Measurements from ENCODE around the gene RNLS. TPM values are rescaled to one million over a fixed set of nuclear protein-coding genes. Genes with fewer than 3 reads are reported as not detected.

The RNLS gene
- total and polyA plus RNA-seq, 12 donors, result 4.1 to 22.2 (median 17.5) TPM

DNA sequence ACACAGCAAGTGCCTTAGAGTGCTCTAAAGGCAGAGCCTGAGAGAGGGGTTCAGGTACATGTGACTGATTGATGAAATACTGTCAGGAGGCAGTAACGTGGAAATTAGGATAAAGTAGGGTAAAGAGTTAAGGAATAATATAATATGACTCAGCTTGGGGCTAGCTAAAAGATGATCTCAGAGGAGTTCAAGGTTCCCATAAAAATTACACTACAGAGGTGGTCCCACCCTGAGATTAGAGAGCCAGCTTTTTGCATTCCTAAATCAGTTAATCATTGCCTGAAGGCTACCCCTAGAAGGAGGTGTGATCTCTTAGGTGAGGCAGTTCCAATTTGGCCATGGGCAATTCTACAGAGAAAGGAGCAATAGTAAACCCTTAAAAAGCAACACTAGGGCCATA is 9.3 kb upstream of the RNLS start:
- intact Hi-C loops (cut with DNase I), result no loop called here
- DNase-seq, result no peak
- no peak overlapping the region for H3K27ac ChIP-seq
- ATAC-seq, result no peak
- H3K36me3 ChIP-seq, result no peaks in the 10 kb centered on the region
- no peak overlapping the region for H3K4me3 ChIP-seq
- WGBS, 2 donors, result 75 to 93% methylated on average over 1 of the region's 1 CpG
- H3K9me3 ChIP-seq, result no peaks in the 10 kb centered on the region
- TF ChIP-seq, protein P1, sequence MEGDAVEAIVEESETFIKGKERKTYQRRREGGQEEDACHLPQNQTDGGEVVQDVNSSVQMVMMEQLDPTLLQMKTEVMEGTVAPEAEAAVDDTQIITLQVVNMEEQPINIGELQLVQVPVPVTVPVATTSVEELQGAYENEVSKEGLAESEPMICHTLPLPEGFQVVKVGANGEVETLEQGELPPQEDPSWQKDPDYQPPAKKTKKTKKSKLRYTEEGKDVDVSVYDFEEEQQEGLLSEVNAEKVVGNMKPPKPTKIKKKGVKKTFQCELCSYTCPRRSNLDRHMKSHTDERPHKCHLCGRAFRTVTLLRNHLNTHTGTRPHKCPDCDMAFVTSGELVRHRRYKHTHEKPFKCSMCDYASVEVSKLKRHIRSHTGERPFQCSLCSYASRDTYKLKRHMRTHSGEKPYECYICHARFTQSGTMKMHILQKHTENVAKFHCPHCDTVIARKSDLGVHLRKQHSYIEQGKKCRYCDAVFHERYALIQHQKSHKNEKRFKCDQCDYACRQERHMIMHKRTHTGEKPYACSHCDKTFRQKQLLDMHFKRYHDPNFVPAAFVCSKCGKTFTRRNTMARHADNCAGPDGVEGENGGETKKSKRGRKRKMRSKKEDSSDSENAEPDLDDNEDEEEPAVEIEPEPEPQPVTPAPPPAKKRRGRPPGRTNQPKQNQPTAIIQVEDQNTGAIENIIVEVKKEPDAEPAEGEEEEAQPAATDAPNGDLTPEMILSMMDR (IDR thresholded peaks at IDR 0.05), result no peak
- H3K27me3 ChIP-seq, result peaks cover 0 to 4% (median 0%) of the 10 kb centered on the region in 7 donors
- H3K4me1 ChIP-seq, result no peaks in the 10 kb centered on the region

- WGBS, 2 donors, result 87 to 89% methylated on average over 2 of the region's 2 CpGs
- intact Hi-C loops (cut with DNase I), result loop anchor here in 1 of 10 donors (10.0 kb wide), 1 partner anchor 208 kb away; no protein-coding TSS in a partner anchor
Observed at GRCh38 chr10:88586462-88586861, 3.3 kb upstream of the RNLS start, which contains the start of gene LIPJ. Gene LIPJ (plus strand): TSS chr10:88586762. CDS start chr10:88590688, 3,926 bp downstream.

DNA sequence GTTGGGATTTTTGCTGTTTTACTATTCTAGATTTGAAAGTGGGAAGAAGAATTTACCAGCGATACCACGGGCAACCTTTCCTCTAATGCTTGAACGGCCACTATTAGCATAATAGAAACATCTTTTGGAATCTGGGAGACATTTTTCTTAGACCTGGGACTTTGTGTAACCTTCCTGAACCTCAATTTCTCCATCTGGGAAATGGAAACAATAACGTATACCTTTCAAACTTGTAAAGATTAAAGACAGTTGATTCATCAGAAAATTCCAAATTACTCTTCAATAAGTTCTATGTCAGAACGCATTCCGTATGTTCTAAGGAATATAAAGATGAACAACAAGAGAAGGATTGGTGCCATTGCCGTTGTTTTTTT is 453 bp upstream of the RNLS start:
- TF ChIP-seq, protein P1 (IDR thresholded peaks at IDR 0.05), result no peak
- peak overlapping the region; percentile 60 to 81 (median 70) for H3K4me3 ChIP-seq
- H3K27me3 ChIP-seq, result no peaks in the 10 kb centered on the region
- peaks cover 0 to 11% (median 7%) of the 10 kb centered on the region in 9 donors for H3K4me1 ChIP-seq
- WGBS, 2 donors, result 51 to 57% methylated on average over 7 of the region's 7 CpGs
- ATAC-seq, result no peak
- no peaks in the 10 kb centered on the region for H3K36me3 ChIP-seq
- intact Hi-C loops (cut with DNase I), result loop anchor here in 1 of 10 donors (10.0 kb wide), 1 partner anchor 211 kb away; no protein-coding TSS in a partner anchor
- peak overlapping the region; percentile 79 to 96 (median 94) for H3K27ac ChIP-seq
- DNase-seq, result no peak
- no peaks in the 10 kb centered on the region for H3K9me3 ChIP-seq

More at GRCh38 chr10:88586462-88586861, 3.3 kb upstream of the RNLS start, which contains the start of gene LIPJ:
- DNase-seq, result no peak
- Histone ChIP-seq H3K9me3 (no peaks in the 10 kb centered on the region), H3K27me3 (peaks cover 0 to 4% (median 0%) of the 10 kb centered on the region in 7 donors), H3K36me3 (no peaks in the 10 kb centered on the region), H3K4me1 (peaks cover 0 to 11% (median 7%) of the 10 kb centered on the region in 9 donors), H3K27ac (no peak within 1 kb of the TSS), H3K4me3 (no peak within 1 kb of the TSS)
- no peak for ATAC-seq
- TF ChIP-seq, protein P1 (IDR thresholded peaks at IDR 0.05), result no peak

- TF ChIP-seq, protein P1 (IDR thresholded peaks at IDR 0.05), result no peak
- peak overlapping the region; percentile 60 to 81 (median 70) for H3K4me3 ChIP-seq
- 9 to 12% methylated on average over 4 of the region's 4 CpGs for WGBS, 2 donors
- no peaks in the 10 kb centered on the region for H3K9me3 ChIP-seq
- peak in 1 of 8 donors; percentile 10 for ATAC-seq
- peaks cover 0 to 11% (median 7%) of the 10 kb centered on the region in 9 donors for H3K4me1 ChIP-seq
- intact Hi-C loops (cut with DNase I), result loop anchor here in 1 of 10 donors (10.0 kb wide), 1 partner anchor 212 kb away; no protein-coding TSS in a partner anchor
- H3K36me3 ChIP-seq, result no peaks in the 10 kb centered on the region
- H3K27ac ChIP-seq, result peak overlapping the region in 9 of 10 donors; percentile 87 to 96 (median 94)
- DNase-seq, result no peak
- H3K27me3 ChIP-seq, result no peaks in the 10 kb centered on the region
Observed at GRCh38 chr10:88582411-88582805, 710 bp downstream of the RNLS start.

All from heart right ventricle (tissue), 16 donors.